IPS-15b (cell line): ENCODE results near the gene MRPS15.
"Not testable (repeated sequence)": the region's sequence is repeated elsewhere in the genome, so short reads cannot be mapped to it uniquely, and the experiment has no call there.

Experiments used
- H3K27me3 ChIP-seq: one replicate; pipeline ENCODE4 v1.6.1; 2013; ENCODE audit warnings: low read length; ENCODE audit not compliant: control insufficient read depth, insufficient read depth
- H3K36me3 ChIP-seq: one replicate; pipeline ENCODE4 v1.6.1; 2013; ENCODE audit warnings: low read length; ENCODE audit not compliant: control insufficient read depth, insufficient read depth
- H3K4me1 ChIP-seq: one replicate; pipeline ENCODE4 v1.6.1; 2013; ENCODE audit warnings: mild to moderate bottlenecking, low read length; ENCODE audit not compliant: control insufficient read depth, insufficient read depth
- H3K4me3 ChIP-seq: one replicate; pipeline ENCODE4 v1.5.1; 2013; ENCODE audit warnings: low read depth, low read length
- H3K9ac ChIP-seq: one replicate; pipeline ENCODE4 v1.6.1; 2013; ENCODE audit warnings: low read depth, mild to moderate bottlenecking, low read length
- H3K9me3 ChIP-seq: one replicate; pipeline ENCODE4 v1.6.1; 2013; ENCODE audit warnings: mild to moderate bottlenecking, low read length; ENCODE audit not compliant: control insufficient read depth, insufficient read depth

The MRPS15 gene

GRCh38 chr1:36497207-36497606 lies 33.0 kb upstream of the MRPS15 start:
- Histone ChIP-seq H3K9me3 (no peaks in the 10 kb centered on the region), H3K27me3 (no peaks in the 10 kb centered on the region), H3K4me1 (no peaks in the 10 kb centered on the region), H3K9ac (no peak overlapping the region), H3K36me3 (no peaks in the 10 kb centered on the region), H3K4me3 (no peak overlapping the region)

DNA sequence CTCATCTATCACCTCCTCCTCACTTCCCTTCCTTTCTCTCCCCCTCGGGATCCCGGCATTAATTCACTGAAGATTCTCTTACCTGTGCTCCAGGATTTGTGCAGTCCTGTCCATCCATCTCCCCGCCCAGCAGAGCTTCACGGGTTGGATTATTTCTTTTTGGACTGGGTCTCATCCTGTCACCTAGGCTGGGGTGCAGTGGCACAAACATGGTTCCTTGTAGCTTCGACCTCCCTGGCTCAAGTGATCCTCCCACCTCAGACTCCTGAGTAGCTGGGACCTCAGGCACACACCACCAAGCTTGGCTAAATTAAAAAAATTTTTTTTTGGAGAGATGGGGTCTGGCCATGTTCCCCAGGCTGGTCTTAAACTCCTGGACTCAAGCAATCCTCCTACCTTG lies 30.8 kb upstream of the MRPS15 start:
- Histone ChIP-seq H3K27me3 (no peaks in the 10 kb centered on the region), H3K4me1 (no peaks in the 10 kb centered on the region)

DNA sequence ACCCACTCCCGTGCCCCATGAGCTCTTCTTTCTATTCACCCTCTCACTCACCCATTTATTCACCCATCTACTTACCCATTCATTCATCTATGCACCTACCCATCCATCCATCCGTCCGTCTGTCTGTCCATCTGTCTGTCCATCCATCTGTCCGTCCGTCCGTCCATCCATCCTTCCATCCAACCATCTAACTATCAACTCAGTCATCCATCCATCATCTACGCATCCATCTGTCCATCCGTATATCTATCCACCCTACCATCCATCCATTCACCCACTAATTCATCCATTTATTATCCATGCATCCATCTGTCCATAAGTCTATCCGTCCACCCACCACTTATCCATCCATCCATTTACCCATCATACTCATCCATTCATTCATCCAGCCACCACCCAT lies 29.3 kb upstream of the MRPS15 start:
- Histone ChIP-seq H3K9ac (no peak overlapping the region), H3K4me3 (no peak overlapping the region), H3K9me3 (no peaks in the 10 kb centered on the region), H3K36me3 (no peaks in the 10 kb centered on the region), H3K27me3 (no peaks in the 10 kb centered on the region), H3K4me1 (no peaks in the 10 kb centered on the region)

More for the DNA sequence above, 30.8 kb upstream of the MRPS15 start:
- no peak overlapping the region for H3K9ac ChIP-seq
- no peaks in the 10 kb centered on the region for H3K9me3 ChIP-seq
- H3K4me3 ChIP-seq = no peak overlapping the region
- H3K36me3 ChIP-seq = no peaks in the 10 kb centered on the region

DNA sequence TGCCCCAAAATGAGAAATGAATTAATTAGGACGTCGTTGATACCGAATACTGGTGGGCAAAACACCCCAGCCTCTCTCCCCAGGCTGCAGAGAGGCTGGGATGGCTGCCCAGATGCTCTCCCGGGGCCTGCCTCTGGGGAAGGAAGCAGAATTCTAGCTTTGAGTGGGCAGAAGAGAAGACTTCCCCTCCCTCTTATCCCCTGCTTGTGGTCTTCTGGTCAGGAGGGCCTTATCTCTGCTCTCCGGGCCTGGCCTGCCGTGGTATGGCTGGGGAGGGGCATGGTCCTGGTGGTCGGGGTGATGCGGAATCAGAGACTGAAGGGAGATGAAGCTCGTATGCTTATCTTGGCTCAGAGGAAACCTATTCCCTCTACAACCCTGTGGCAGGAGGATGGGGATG lies 28.3 kb upstream of the MRPS15 start:
- no peaks in the 10 kb centered on the region for H3K36me3 ChIP-seq
- no peaks in the 10 kb centered on the region for H3K4me1 ChIP-seq
- no peaks in the 10 kb centered on the region for H3K27me3 ChIP-seq
- no peak overlapping the region for H3K9ac ChIP-seq
- no peaks in the 10 kb centered on the region for H3K9me3 ChIP-seq
- H3K4me3 ChIP-seq = no peak overlapping the region

- H3K27me3 ChIP-seq, H3K9ac ChIP-seq, H3K9me3 ChIP-seq, H3K4me1 ChIP-seq, H3K4me3 ChIP-seq, H3K36me3 ChIP-seq: not testable (repeated sequence)
These were observed 25.3 kb upstream of the MRPS15 start for GRCh38 chr1:36489258-36490051.

GRCh38 chr1:36487906-36488305 lies 23.7 kb upstream of the MRPS15 start:
- no peak overlapping the region for H3K9ac ChIP-seq
- no peaks in the 10 kb centered on the region for H3K36me3 ChIP-seq
- H3K4me3 ChIP-seq = no peak overlapping the region
- H3K9me3 ChIP-seq = no peaks in the 10 kb centered on the region
- no peaks in the 10 kb centered on the region for H3K27me3 ChIP-seq
- H3K4me1 ChIP-seq = no peaks in the 10 kb centered on the region

- not testable (repeated sequence) for H3K4me3 ChIP-seq, H3K4me1 ChIP-seq, H3K9me3 ChIP-seq, H3K36me3 ChIP-seq, H3K9ac ChIP-seq, H3K27me3 ChIP-seq
These were observed 23.1 kb upstream of the MRPS15 start for GRCh38 chr1:36487336-36487725.

DNA sequence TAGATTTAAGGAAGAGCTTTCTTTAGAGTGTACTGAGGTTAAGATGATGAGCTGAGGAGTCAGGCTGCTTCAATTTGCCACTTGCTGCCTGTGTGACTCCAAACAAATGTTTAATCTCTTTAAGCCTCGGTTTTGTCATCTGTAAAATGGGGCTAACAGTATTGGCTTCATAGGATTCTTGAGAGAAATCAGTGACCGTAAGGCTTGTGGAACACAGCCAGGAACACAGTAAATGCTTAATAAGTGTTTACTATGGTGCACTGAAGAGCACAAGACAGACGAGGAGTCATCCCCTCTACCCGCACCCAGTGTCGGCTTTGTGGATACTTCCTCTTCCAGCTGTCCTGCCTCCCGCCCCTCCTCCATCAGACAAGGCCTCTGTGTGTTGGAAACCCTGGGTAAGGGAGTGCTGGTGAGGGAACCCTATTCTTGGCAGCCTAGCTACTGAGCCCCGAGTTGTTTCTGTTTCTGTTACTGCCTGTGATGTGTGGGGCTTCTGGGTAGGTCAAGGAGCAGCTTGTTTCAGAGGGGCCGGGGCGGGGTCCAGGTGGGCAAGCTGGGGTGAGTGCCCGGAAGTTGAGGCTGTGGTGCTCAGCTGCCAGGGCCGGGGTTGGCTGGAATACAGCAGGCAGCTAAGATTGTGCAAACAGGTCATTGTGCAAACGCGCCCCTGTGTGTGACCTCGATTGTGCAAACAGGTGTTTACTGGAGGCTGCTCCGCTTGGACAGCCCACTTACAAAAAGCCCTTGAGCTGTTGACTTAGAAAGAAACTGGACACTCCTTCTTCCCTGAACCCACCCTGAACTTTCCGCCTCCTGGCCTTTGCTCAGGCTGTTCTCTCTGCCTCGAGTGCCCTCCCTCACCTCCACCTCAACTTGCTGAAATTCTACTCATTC lies 22.5 kb upstream of the MRPS15 start:
- no peak overlapping the region for H3K9ac ChIP-seq
- H3K4me1 ChIP-seq = no peaks in the 10 kb centered on the region
- no peak overlapping the region for H3K4me3 ChIP-seq
- no peaks in the 10 kb centered on the region for H3K9me3 ChIP-seq
- H3K36me3 ChIP-seq = no peaks in the 10 kb centered on the region
- no peaks in the 10 kb centered on the region for H3K27me3 ChIP-seq

DNA sequence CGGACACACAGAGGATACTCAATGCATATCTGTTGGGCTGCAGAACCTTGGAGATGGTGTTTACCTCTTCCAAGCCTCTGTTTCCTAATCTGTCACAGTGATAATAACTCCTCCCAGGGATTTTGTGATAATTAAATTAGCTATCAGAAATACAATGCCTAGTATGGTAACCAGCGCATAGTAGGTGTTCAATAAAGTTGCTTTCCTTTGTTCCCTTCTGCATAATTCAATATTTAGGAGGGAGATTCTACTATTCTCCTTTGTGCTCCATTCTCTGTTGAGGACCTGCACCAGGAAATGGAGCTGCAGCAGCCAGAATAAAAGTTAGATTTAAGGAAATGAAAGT lies 21.9 kb upstream of the MRPS15 start:
- Histone ChIP-seq H3K4me3 (no peak overlapping the region), H3K36me3 (no peaks in the 10 kb centered on the region), H3K27me3 (no peaks in the 10 kb centered on the region), H3K4me1 (no peaks in the 10 kb centered on the region), H3K9me3 (no peaks in the 10 kb centered on the region), H3K9ac (no peak overlapping the region)

DNA sequence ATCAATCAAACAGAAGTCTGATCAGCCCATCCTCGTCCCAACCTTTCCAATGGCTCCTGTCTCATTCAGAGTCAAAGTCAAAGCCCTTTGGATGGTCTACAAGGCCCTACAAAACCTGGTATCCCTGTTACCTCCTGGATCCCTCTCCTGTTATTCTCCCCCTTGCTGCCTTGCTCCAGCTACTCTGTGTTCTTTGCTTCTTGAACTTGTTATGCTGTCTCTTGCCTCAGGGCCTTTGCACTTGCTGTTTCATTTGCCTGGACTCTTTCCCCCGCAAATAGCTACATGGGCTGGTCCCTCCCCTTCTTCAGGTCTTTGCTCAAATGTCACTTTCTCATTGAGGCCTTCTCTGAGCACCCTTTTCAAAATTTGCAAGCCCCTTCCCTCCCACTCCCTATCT lies 19.9 kb upstream of the MRPS15 start:
- no peaks in the 10 kb centered on the region for H3K27me3 ChIP-seq
- H3K36me3 ChIP-seq = no peaks in the 10 kb centered on the region
- no peaks in the 10 kb centered on the region for H3K4me1 ChIP-seq
- no peak overlapping the region for H3K4me3 ChIP-seq
- no peak overlapping the region for H3K9ac ChIP-seq
- no peaks in the 10 kb centered on the region for H3K9me3 ChIP-seq

- Histone ChIP-seq H3K36me3 (no peaks in the 10 kb centered on the region), H3K4me3 (no peak within 1 kb of the TSS), H3K9me3 (no peaks in the 10 kb centered on the region), H3K4me1 (no peaks in the 10 kb centered on the region), H3K27me3 (no peaks in the 10 kb centered on the region), H3K9ac (no peak within 1 kb of the TSS)
These were observed 18.7 kb upstream of the MRPS15 start, which contains the start of gene CSF3R for GRCh38 chr1:36482724-36483388. Gene CSF3R (minus strand): TSS chr1:36482913. CDS start chr1:36479496, 3,417 bp downstream.
